T47D (cell line): ENCODE results near the gene FBN2.

Experiments
- DNase-seq, 2 experiments: peaks; one replicate each; pipeline versions ENCODE4 v3.0.0 to v3.0.0-alpha.2; 2011 to 2012; ENCODE audit warnings: low read depth in 1 of 2, low spot score in 1 of 2
- JUND ChIP-seq: IDR thresholded peaks from 2 replicates; pipeline ENCODE4 v1.6.1; 2012; ENCODE audit warnings: low read depth
- in situ Hi-C: cut with HindIII; loops from 2 replicates; pipeline ENCODE4 v1.10.0; 2016; ENCODE audit warnings: low sequenced_read_pairs, low pct_unique_long_range_greater_than_20kb

Gene FBN2

DNA sequence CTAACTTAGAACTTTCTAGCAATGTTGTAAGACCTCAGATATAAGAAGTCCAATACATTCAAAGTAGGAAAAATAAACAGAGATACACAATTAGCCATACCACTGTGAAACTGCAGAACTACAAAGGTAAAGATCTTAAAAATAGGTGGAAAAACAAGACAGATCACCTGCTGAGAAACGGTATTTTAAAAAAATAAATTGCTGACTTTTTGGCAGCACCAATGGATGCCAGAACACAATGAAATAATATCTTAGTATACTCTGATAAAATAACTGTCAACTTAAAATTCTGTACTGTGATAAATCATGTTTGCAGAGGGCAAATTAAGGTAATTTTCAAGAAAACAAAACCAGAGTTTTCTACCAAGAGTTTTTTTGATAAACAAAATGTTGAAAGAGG, 138.9 kb downstream of the FBN2 start:
- DNase-seq: no peak
- in situ Hi-C loops: no loop called here
- no peak for TF ChIP-seq JUND

GRCh38 chr5:128397876-128398275, 140.2 kb downstream of the FBN2 start:
- no peak for TF ChIP-seq JUND
- in situ Hi-C loops: no loop called here
- no peak for DNase-seq

GRCh38 chr5:128395073-128395472, 143.0 kb downstream of the FBN2 start:
- no peak for TF ChIP-seq JUND
- no peak for DNase-seq
- in situ Hi-C loops: no loop called here

DNA sequence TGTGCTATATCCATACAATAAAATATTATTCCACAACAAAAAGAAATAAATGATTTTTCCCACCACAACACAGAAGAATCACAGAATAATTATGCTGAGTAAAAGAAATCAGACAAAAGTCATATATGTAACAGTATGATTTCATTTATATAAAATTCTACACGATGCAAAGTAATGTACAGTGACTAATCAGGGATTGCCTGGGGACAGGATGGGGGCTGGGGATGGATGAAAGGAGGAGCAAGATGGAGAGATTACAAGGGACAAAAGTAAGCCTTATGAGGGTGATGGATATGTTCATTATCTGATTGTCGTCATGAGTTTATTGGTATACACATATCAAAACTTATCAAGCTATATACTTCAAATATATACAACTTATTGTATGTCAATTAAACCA, 154.0 kb downstream of the FBN2 start:
- DNase-seq: no peak
- no peak for TF ChIP-seq JUND
- in situ Hi-C loops: no loop called here

GRCh38 chr5:128380337-128380736, 157.7 kb downstream of the FBN2 start:
- in situ Hi-C loops: no loop called here
- DNase-seq: no peak
- no peak for TF ChIP-seq JUND

GRCh38 chr5:128378632-128379031, 159.4 kb downstream of the FBN2 start:
- DNase-seq: no peak
- TF ChIP-seq JUND: no peak
- in situ Hi-C loops: no loop called here

DNA sequence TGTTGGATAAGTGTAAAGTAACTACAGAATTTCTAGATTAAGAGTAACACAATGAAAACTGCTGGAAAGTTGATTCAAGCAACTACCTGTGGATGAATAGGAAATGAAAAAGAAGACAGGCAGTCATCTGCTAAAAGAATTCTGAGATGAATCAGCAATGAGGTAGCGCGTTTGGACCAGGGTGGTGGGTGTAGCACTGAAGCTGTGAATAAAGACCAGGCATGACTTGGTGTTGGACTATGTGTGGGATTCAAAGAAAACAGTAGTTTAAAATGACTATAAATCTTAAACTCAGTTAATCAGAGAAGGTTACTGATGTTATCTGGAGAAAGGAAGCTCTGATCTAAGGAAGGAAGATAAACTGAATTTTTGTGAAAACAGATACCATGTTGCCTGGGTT, 159.8 kb downstream of the FBN2 start:
- no peak for DNase-seq
- in situ Hi-C loops: no loop called here
- TF ChIP-seq JUND: no peak

DNA sequence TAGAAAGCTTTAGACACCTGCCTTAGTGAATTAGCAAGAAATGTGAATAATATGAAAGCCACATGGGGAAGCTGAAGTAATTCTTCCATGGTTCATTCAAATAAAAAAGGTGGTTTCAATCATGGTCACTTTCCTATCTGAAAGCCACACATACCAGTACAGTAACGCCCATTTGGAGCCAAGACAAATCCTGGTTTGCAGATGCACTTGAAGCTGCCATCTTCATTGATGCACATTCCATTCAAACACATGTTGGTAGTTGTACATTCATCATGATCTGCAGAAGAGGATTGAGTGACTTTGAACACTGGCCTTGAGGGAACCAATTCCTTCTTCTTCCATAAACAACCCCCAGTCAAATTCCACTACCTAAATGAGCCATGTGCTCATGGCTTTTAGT, 161.5 kb downstream of the FBN2 start:
- no peak for DNase-seq
- TF ChIP-seq JUND: no peak
- in situ Hi-C loops: no loop called here

GRCh38 chr5:128366147-128366546, 171.9 kb downstream of the FBN2 start:
- in situ Hi-C loops: no loop called here
- DNase-seq: no peak
- TF ChIP-seq JUND: no peak

DNA sequence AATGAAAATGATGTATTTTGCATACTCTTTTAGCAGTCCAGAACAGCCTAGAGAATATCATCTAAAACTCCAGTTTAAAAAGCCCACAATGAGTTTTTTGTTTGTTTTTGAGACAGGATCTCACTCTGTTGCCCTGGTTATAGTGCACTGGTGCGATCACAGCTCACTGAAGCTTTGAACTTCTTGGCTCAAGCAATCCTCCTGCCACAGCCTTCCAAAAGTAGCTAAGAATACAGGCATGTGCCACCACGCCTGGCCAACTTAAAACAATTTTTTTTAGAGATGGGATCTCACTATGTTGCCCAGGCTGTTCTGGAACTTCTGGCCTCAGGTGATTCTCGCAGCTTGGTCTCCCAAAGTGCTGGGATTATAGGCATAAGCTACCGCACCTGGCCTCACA, 175.7 kb downstream of the FBN2 start:
- no peak for DNase-seq
- TF ChIP-seq JUND: no peak
- in situ Hi-C loops: no loop called here

DNA sequence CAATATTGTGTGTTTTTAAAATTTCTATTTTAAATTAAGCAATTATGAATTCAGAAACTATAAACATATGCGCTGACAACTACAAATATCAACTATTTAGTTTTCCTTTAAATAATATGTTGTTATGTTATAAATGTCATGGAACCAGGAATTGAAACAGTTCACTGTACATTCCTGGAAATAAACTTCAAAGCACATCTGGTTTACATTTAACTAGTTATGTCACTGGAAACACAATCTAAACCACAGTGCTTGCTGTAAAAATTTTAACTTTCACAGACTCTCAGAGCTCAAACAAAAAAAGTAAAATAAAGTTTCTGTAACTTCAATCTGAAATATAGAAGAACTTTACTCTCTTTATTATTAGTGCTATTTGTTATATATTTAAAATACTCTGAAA, 179.2 kb downstream of the FBN2 start:
- no peak for TF ChIP-seq JUND

DNA sequence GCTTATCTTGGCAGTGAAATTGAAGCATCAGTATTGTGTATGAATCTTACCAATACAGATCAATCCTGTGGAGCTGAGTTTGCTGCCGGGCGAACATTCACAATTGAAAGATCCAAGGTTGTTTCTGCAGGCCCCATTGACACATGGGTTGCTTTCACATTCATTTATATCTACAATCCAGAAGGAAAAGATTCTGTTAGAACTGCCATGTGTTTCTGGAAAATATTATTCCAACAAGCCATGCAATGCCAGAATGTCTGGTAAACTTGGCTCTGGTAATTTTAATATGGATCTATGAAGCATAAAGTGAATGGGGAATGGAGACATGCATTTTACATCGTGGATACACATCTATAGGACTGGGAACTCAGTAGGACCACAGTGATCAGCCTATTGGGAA, 180.8 kb downstream of the FBN2 start:
- in situ Hi-C loops: no loop called here
- DNase-seq: no peak

More for the DNA sequence above, 179.2 kb downstream of the FBN2 start:
- no peak for DNase-seq
- in situ Hi-C loops: no loop called here

GRCh38 chr5:128355961-128356360, 182.1 kb downstream of the FBN2 start:
- DNase-seq: no peak
- TF ChIP-seq JUND: no peak
- in situ Hi-C loops: no loop called here

More for the DNA sequence above, 180.8 kb downstream of the FBN2 start:
- TF ChIP-seq JUND: no peak

GRCh38 chr5:128353441-128354107, 184.5 kb downstream of the FBN2 start:
- in situ Hi-C loops: no loop called here
- peak; percentile 6 to 12 for DNase-seq

GRCh38 chr5:128350705-128351104, 187.3 kb downstream of the FBN2 start:
- no peak for TF ChIP-seq JUND
- in situ Hi-C loops: no loop called here
- peak in 1 of 2 experiments; percentile 50 for DNase-seq

More at GRCh38 chr5:128353441-128354107, 184.5 kb downstream of the FBN2 start:
- TF ChIP-seq JUND: no peak; the same call in 1 of the 2 replicates
